ENCODE results near the gene LRIG2.
"Not testable (repeated sequence)": the region's sequence is repeated elsewhere in the genome, so short reads cannot be mapped to it uniquely, and the experiment has no call there.

The LRIG2 gene

GRCh38 chr1:113058941-113059706, 13.9 kb upstream of the LRIG2 start:
- DNase-seq (ENCODE audit: low read depth in 1 of 2, low spot score in 1 of 2): no peak

DNA sequence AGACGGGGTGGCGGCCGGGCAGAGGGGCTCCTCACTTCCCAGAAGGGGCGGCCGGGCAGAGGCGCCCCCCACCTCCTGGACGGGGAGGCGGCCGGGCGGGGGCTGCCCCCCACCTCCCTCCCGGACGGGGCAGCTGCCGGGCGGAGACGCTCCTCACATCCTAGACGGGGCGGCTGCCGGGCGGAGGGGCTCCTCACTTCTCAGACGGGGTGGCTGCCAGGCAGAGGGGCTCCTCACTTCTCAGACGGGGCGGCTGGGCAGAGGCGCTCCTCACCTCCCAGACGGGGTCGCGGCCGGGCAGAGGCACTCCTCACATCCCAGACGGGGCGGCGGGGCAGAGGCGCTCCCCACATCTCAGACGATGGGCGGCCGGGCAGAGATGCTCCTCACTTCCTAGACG, 9.5 kb upstream of the LRIG2 start:
- DNase-seq (ENCODE audit: low read depth in 1 of 2, low spot score in 1 of 2): not testable (repeated sequence)

DNA sequence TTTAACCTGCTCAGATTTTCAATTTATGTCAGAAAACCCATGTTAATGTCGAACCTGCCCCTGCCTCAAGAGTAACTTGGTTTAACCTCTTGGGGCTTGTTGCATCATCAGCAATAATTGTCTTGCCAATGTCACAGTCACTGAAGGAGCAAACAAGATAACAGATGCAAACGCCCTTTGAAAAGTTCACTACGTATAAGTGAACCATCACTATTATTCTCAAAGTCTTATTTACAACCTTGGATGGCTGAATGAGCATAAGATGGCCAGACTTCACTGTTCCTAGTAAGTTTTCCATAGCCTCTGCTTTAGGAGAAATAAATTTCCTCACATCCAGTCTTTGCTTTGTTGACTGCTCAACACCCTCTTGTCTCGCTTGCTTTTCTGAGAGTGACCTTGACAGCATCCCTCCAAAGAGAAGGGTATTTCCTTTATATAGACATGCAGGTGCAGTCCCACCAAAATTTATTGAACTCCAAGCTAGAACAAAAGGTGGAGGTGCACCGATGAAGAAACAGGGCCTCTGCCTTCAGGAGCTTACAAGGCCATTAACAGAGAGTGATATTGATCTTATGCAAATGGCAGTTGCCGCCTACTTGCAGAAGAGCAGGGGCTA, 749 bp upstream of the LRIG2 start:
- no peak for DNase-seq (ENCODE audit: low read depth in 1 of 2, low spot score in 1 of 2)

DNA sequence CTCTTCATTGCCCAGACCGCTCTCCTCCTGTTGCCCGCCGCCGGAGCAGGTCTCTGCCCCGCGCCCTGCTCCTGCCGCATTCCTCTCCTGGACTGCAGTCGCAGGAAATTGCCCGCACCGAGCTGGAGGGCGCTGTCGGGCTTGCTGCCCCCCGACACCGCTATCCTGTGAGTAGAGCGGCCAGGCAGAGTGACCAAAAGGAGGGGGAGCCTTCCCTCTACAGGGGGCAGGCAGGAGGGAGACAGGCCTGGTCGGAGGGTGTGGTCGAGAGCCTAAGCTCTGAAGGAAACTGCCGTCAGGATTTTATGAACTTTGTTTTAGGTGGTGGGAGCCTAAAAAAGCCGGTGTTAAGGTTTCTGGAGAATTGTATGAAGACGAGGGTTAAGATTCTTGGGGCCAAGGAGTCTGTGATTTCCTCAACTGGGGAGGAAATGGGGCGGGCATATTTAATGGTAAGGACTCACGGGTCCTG, 517 bp downstream of the LRIG2 start:
- no peak for DNase-seq (ENCODE audit: low read depth in 1 of 2, low spot score in 1 of 2)

DNA sequence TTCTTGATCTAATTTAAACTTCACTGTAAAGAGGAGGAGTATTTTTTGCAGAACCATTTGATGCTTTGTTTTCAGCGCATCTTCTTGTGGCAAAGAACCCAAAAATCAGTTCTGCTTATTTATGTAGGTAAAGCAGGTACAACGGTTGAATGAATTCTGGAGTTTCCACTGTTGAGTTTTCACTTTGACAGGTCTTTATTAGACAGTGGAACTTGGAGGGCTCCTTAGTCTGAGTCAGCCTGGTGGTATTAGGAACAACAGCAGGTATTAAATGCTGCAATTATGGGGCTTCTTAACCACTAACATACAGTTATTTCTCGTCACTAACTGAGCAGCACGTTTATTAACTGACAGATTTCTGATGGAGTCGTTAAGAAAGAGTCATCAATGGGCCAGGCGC, 1.2 kb downstream of the LRIG2 start:
- no peak for DNase-seq (ENCODE audit: low read depth in 1 of 2, low spot score in 1 of 2)

DNA sequence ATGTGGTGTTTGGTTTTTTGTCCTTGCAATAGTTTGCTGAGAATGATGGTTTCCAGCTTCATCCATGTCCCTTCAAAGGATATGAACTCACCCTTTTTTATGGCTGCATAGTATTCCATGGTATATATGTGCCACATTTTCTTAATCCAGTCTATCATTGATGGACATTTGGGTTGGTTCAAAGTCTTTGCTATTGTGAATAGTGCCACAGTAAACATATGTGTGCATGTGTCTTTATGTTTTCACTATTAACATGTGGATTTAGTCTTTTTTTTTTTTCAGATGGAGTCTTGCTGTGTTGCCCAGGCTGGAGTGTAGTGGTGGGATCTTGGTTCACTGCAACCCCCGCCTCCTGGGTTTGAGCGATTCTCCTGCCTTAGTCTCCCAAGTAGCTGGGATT, 5.0 kb downstream of the LRIG2 start:
- DNase-seq (ENCODE audit: low read depth in 1 of 2, low spot score in 1 of 2): not testable (repeated sequence)

GRCh38 chr1:113086541-113086940, 13.5 kb downstream of the LRIG2 start:
- no peak for DNase-seq (ENCODE audit: low read depth in 1 of 2, low spot score in 1 of 2)

GRCh38 chr1:113088972-113089371, 16.0 kb downstream of the LRIG2 start:
- DNase-seq (ENCODE audit: low read depth in 1 of 2, low spot score in 1 of 2): no peak

- no peak for DNase-seq (ENCODE audit: low read depth in 1 of 2, low spot score in 1 of 2)
Measured at GRCh38 chr1:113090051-113090450, 17.1 kb downstream of the LRIG2 start.

- DNase-seq (ENCODE audit: low read depth in 1 of 2, low spot score in 1 of 2): no peak
Measured at GRCh38 chr1:113091988-113092594, 19.1 kb downstream of the LRIG2 start.

- DNase-seq (ENCODE audit: low read depth in 1 of 2, low spot score in 1 of 2): no peak
Measured at GRCh38 chr1:113094506-113094905, 21.5 kb downstream of the LRIG2 start.

DNA sequence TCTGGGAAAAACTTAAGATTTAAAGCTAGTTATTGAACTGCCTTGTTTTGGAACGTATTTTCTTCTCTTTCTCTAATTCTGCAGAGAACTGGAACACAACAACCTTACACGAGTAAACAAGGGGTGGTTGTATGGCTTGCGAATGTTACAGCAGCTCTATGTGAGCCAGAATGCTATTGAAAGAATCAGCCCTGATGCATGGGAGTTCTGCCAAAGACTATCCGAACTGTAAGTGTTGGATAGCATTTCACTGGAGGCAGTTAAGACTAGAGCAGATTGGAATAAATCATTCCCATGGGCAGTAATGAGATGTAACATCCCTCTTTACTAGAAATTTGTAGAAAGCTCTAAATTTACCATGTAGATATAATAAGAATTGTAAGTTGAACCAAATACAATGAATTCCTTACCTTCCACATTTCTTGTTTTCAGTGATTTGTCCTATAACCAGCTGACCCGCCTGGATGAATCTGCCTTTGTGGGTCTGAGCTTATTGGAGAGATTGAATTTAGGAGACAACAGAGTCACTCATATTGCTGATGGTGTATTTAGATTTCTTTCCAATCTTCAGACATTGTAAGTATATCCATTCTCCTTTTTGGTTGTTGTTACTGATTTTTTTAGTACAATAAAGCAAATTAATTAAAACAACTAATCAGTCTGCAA, 22.9 kb downstream of the LRIG2 start:
- DNase-seq (ENCODE audit: low read depth in 1 of 2, low spot score in 1 of 2): no peak

DNA sequence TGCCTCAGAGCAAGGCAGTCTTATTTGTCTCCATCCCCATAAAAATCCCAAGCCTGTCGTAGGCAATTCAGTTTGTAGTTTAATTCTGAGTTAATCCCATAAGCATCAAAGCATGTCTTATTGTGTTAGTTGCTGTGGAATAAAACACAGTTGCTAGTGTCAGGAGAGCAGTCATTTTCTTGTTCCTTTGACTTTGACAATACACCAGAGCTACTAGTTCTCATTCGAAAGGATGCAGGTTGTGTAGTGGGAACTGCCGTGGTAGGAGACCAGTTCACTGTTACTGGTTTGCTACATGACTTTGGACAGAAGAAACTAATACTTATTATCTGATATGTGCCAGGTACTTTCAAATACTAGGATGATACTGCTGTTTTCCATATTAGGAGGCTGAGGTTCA, 23.5 kb downstream of the LRIG2 start:
- DNase-seq (ENCODE audit: low read depth in 1 of 2, low spot score in 1 of 2): no peak

DNA sequence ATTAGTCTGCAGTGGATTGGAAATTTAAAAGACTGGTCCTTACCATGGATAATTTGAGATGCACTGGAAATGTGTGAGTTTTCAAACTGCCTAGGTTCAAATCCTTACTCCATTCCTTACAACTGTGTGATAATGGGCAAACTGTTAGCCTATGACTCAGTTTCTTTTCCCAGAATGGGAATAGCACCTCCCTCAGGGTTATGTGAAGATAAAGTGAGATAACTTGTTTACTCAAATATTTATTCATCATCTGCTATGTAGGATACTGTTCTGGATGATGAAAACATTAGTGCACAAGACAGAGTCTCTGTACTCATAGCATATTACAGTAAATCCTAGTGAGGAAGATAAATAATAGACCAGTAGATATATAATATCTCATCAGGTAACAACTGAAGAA, 28.6 kb downstream of the LRIG2 start:
- DNase-seq (ENCODE audit: low read depth in 1 of 2, low spot score in 1 of 2): no peak

DNA sequence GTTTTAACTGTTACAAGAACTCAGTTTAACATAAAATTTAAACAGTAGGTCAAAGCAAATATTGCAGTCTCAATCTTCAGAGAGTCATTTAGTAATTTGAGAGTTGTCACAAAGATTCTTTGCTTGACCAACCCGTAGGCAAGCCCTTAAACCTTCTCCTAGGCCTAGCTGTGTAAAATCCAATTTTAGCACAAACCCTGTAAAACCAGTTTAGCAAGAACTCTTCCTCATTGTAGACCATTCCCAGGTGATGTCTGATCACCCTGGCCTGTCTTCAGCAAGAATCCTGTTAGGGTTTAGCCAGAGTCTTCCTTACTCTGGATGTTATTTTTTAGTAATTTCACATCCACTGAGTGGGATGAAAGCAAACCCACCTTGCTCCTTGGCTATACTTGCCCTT, 30.1 kb downstream of the LRIG2 start:
- DNase-seq (ENCODE audit: low read depth in 1 of 2, low spot score in 1 of 2): no peak

DNA sequence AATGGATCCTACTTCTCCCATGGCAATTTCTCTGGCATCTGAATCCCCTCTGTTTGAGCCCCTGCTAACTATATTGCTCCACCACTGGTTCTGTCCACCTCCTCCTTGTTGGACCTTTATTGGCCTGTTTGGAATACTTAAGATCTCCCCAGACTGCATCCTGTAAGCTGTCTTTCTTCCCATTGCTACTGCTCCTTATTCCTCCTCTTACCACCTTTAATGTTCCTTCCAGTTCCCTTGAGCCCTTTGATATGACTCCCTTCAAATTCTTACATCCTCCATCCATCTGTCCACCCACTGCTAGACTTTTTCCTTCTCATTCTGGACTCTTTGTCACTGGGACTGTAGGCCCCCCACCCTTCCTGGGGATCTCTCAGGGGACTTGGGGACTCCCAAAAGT, 31.0 kb downstream of the LRIG2 start:
- no peak for DNase-seq (ENCODE audit: low read depth in 1 of 2, low spot score in 1 of 2)

DNA sequence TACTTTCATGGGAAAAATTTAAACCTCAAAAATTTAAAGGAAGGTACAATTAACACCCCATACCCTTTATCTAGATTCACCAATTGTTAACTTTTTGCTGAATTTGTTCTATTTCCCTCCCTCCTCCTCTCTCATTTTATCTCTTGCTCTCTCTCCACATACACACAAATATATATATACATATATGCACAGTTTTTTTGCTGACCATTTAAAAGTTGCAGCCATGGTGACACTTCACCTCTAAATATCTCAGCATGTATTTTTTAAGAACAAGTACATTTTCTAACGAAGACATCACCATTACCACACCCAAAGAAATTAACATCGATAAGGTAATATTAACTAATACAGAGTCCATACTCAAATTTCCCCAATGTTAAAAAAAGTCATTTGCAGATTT, 33.9 kb downstream of the LRIG2 start:
- no peak for DNase-seq (ENCODE audit: low read depth in 1 of 2, low spot score in 1 of 2)

- DNase-seq (ENCODE audit: low read depth in 1 of 2, low spot score in 1 of 2): no peak
Measured at GRCh38 chr1:113109908-113110554, 37.0 kb downstream of the LRIG2 start.

DNA sequence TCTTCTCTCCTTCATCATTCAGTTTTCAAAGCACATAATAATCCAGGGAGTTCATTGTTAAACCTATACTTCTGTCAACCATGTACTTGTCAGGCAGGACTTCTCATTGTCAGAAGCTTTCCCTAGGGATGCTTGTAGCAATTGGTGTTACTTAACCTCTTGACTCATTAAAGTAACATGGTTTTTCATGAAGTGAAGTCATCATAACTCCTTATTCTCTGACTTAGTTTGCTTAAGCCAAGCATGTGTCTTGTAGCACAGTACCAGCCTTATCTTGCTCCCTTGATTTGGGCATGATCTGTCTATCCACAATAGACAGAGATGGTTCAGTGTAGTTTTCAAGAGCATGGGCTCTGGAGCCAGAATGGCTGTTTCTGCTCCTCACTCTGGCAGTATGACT, 45.3 kb downstream of the LRIG2 start:
- DNase-seq (ENCODE audit: low read depth in 1 of 2, low spot score in 1 of 2): no peak

GRCh38 chr1:113123737-113124136, 50.7 kb downstream of the LRIG2 start:
- no peak for DNase-seq (ENCODE audit: low read depth in 1 of 2, low spot score in 1 of 2)

DNA sequence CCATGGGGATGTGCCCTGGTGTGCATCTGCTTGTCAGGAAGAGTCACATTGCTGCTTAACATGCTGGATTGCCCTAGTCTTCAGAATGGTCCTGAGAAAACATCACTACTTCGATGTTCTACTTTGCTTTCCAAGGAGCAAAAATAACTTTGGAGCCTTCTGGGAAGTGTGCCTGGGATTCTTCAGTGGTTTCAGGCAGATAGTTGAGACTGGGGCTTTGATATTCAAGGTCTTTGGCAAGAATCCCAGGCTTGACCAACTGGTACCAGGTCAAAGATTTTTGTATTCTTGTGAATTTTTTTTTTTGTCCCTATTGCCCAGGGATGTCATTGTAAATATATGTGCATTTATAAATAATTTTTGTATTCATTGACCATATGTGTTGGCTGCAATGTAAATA, 51.4 kb downstream of the LRIG2 start:
- DNase-seq (ENCODE audit: low read depth in 1 of 2, low spot score in 1 of 2): no peak
